Measurements from ENCODE around the gene NLRP5.
"Not testable (repeated sequence)": the region's sequence is repeated elsewhere in the genome, so short reads cannot be mapped to it uniquely, and the experiment has no call there.

Gene NLRP5

GRCh38 chr19:56098237-56098636, 111.7 kb downstream of the NLRP5 start:
- DNase-seq (ENCODE audit: low read depth in 2 of 2, low spot score in 1 of 2), result not testable (repeated sequence)

GRCh38 chr19:56098731-56099568, 112.4 kb downstream of the NLRP5 start:
- no peak for DNase-seq (ENCODE audit: low read depth in 2 of 2, low spot score in 1 of 2)

- no peak for DNase-seq (ENCODE audit: low read depth in 2 of 2, low spot score in 1 of 2)
Observed at GRCh38 chr19:56099638-56100539, 113.3 kb downstream of the NLRP5 start.

- no peak for DNase-seq (ENCODE audit: low read depth in 2 of 2, low spot score in 1 of 2)
Observed at GRCh38 chr19:56101095-56101494, 114.5 kb downstream of the NLRP5 start.

- DNase-seq (ENCODE audit: low read depth in 2 of 2, low spot score in 1 of 2), result no peak
Observed at GRCh38 chr19:56101746-56102535, 115.4 kb downstream of the NLRP5 start.

GRCh38 chr19:56103027-56103614, 116.5 kb downstream of the NLRP5 start:
- DNase-seq (ENCODE audit: low read depth in 2 of 2, low spot score in 1 of 2), result no peak

GRCh38 chr19:56104423-56104822, 117.8 kb downstream of the NLRP5 start:
- no peak for DNase-seq (ENCODE audit: low read depth in 2 of 2, low spot score in 1 of 2)

GRCh38 chr19:56105090-56105701, 118.6 kb downstream of the NLRP5 start:
- no peak for DNase-seq (ENCODE audit: low read depth in 2 of 2, low spot score in 1 of 2)

- DNase-seq (ENCODE audit: low read depth in 2 of 2, low spot score in 1 of 2), result not testable (repeated sequence)
Observed at GRCh38 chr19:56105831-56106396, 119.3 kb downstream of the NLRP5 start.

- DNase-seq (ENCODE audit: low read depth in 2 of 2, low spot score in 1 of 2), result no peak
Observed at GRCh38 chr19:56106397-56106849, 119.8 kb downstream of the NLRP5 start.

GRCh38 chr19:56106993-56107392, 120.4 kb downstream of the NLRP5 start:
- DNase-seq (ENCODE audit: low read depth in 2 of 2, low spot score in 1 of 2), result no peak

GRCh38 chr19:56107626-56108351, 121.2 kb downstream of the NLRP5 start:
- DNase-seq (ENCODE audit: low read depth in 2 of 2, low spot score in 1 of 2), result no peak

GRCh38 chr19:56108447-56109195, 122.0 kb downstream of the NLRP5 start:
- DNase-seq (ENCODE audit: low read depth in 2 of 2, low spot score in 1 of 2), result no peak

GRCh38 chr19:56109226-56109625, 122.7 kb downstream of the NLRP5 start:
- no peak for DNase-seq (ENCODE audit: low read depth in 2 of 2, low spot score in 1 of 2)

- no peak for DNase-seq (ENCODE audit: low read depth in 2 of 2, low spot score in 1 of 2)
Observed at GRCh38 chr19:56110515-56111448, 124.2 kb downstream of the NLRP5 start.

All from stimulated activated CD8-positive, alpha-beta memory T cell treated with anti-CD3 and anti-CD28 coated beads, Interleukin-4, amount 100 ng/mL, for 4 hours (primary cell).